HG03520 (cell line): Measurements from ENCODE around the gene SELENOS.

Source experiments
- ATAC-seq: cut with Tn5 transposase; IDR thresholded peaks from one replicate; pipeline ENCODE4 v1.9.1; 2021; ENCODE audit warnings: mild to moderate bottlenecking, moderate library complexity; ENCODE audit not compliant: unreplicated experiment

The SELENOS gene

GRCh38 chr15:101251830-101252820, 25.2 kb downstream of the SELENOS start, which contains the start of gene CHSY1:
TSS of gene CHSY1 (minus strand) at chr15:101252048. CDS start at chr15:101251456, 592 bp downstream.
- peak; percentile 58 for ATAC-seq

GRCh38 chr15:101250873-101251829, 26.1 kb downstream of the SELENOS start:
- peak; percentile 26 for ATAC-seq

GRCh38 chr15:101250341-101250831, 26.9 kb downstream of the SELENOS start:
- no peak for ATAC-seq

GRCh38 chr15:101248274-101248673, 29.0 kb downstream of the SELENOS start:
- ATAC-seq: no peak

GRCh38 chr15:101246824-101247745, 30.2 kb downstream of the SELENOS start:
- ATAC-seq: no peak

- no peak for ATAC-seq
Measured at GRCh38 chr15:101246391-101246790, 30.9 kb downstream of the SELENOS start.

- no peak for ATAC-seq
Measured at GRCh38 chr15:101244889-101245668, 32.2 kb downstream of the SELENOS start.

GRCh38 chr15:101244036-101244781, 33.1 kb downstream of the SELENOS start:
- no peak for ATAC-seq

- ATAC-seq: no peak
Measured at GRCh38 chr15:101243420-101243819, 33.9 kb downstream of the SELENOS start.

GRCh38 chr15:101242999-101243336, 34.3 kb downstream of the SELENOS start:
- no peak for ATAC-seq

GRCh38 chr15:101242160-101242998, 34.9 kb downstream of the SELENOS start:
- ATAC-seq: peak; percentile 68

GRCh38 chr15:101240358-101240757, 36.9 kb downstream of the SELENOS start:
- ATAC-seq: no peak

- ATAC-seq: no peak
Measured at GRCh38 chr15:101239724-101240136, 37.6 kb downstream of the SELENOS start.

- no peak for ATAC-seq
Measured at GRCh38 chr15:101237251-101237650, 40.0 kb downstream of the SELENOS start.

- no peak for ATAC-seq
Measured at GRCh38 chr15:101233651-101234280, 43.5 kb downstream of the SELENOS start.

- no peak for ATAC-seq
Measured at GRCh38 chr15:101232677-101233076, 44.6 kb downstream of the SELENOS start.

GRCh38 chr15:101228313-101228712, 49.0 kb downstream of the SELENOS start:
- no peak for ATAC-seq
